ENCODE data around the gene CHTF18. TPM values are rescaled to one million over a fixed set of nuclear protein-coding genes. Genes with fewer than 3 reads are reported as not detected.

The CHTF18 gene
- total and polyA plus RNA-seq, 10 donors: 8.9 to 55.0 (median 26.0) TPM

DNA sequence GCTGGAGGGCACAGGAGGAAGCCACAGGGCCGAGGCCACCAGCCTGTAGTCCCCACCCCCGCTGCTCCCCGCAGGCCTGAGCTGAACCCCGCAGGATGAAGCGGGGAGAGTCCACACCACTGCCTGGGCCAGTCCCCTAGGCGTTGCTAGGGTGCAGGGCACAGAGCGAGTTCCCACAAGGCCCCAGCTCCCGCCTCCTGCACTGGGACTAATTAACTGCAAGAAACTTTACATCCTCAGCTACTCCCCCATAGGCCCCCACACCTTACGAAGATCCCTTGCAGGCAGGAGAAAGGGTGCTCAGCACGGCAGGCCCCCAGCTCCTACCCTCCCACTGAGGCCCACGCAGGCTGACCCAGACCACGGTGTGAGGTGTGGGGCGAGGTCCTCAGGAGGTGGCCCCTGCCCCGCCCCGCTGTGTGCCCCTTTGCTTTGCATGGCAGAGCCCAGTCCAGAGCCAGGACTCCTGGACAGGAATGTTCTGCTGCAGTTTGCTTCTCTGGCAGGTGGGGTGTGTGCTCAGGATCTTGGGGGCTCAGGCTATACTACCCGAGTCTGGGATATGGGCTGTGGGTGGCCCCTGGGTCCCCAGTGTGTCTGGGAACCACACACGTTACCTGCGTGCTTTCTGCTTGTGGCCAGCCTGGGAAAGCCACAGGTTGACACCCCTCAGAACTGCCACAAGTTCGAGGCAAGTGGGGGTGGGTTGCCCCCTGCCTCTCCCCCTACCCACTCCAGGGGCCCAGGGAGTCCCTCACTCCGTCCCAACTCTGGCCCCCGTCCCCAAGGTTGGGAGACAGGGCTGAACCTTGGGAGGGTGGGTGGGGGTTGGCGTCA is 10.9 kb downstream of the CHTF18 start:
- H3K9me3 ChIP-seq: no peaks in the 10 kb centered on the region
- no peak overlapping the region for H3K27ac ChIP-seq
- H3K4me1 ChIP-seq: peaks cover 0 to 11% (median 8%) of the 10 kb centered on the region in 6 donors
- H3K36me3 ChIP-seq: peaks cover 0 to 31% (median 0%) of the 10 kb centered on the region in 6 donors
- 39 to 69% (median 62%) methylated on average over 9 to 22 of the region's 22 CpGs for WGBS, 5 donors
- H3K27me3 ChIP-seq (replicated peaks in 1 of 7): peaks cover 0 to 67% (median 40%) of the 10 kb centered on the region in 7 donors
- intact Hi-C loops (cut with DNase I; ENCODE audit: low total_unique reads): no loop called here
- no peak for DNase-seq
- TF ChIP-seq POLR2AphosphoS5 (IDR thresholded peaks at IDR 0.05): peak in 1 of 3 donors; percentile 14
- TF ChIP-seq CTCF (IDR thresholded peaks at IDR 0.05 in 8 of 11, conservative IDR thresholded peaks at IDR 0.05 in 3 of 11): no peak
- H3K4me3 ChIP-seq: no peak overlapping the region

- WGBS, 5 donors: 4 to 17% (median 7%) methylated on average over 20 to 57 of the region's 57 CpGs
- H3K27ac ChIP-seq: no peak within 1 kb of the TSS
- no peak for DNase-seq
- intact Hi-C loops (cut with DNase I; ENCODE audit: low total_unique reads): no loop called here
- peak within 1 kb of the TSS in 1 of 8 donors; percentile 9 for H3K4me3 ChIP-seq
- peaks cover 0 to 67% (median 40%) of the 10 kb centered on the region in 7 donors for H3K27me3 ChIP-seq (replicated peaks in 1 of 7)
- TF ChIP-seq POLR2A (IDR thresholded peaks at IDR 0.05): no peak
- no peak for TF ChIP-seq POLR2AphosphoS5 (IDR thresholded peaks at IDR 0.05)
- no peak for TF ChIP-seq CTCF (IDR thresholded peaks at IDR 0.05 in 8 of 11, conservative IDR thresholded peaks at IDR 0.05 in 3 of 11)
- peaks cover 0 to 11% (median 8%) of the 10 kb centered on the region in 6 donors for H3K4me1 ChIP-seq
- no peaks in the 10 kb centered on the region for H3K9me3 ChIP-seq
- peaks cover 0 to 24% (median 0%) of the 10 kb centered on the region in 6 donors for H3K36me3 ChIP-seq
Measured at GRCh38 chr16:799948-800833, 11.8 kb downstream of the CHTF18 start, which contains the start of gene GNG13. TSS of gene GNG13 (minus strand) at chr16:800734. CDS start at chr16:799077, 1,657 bp downstream.

DNA sequence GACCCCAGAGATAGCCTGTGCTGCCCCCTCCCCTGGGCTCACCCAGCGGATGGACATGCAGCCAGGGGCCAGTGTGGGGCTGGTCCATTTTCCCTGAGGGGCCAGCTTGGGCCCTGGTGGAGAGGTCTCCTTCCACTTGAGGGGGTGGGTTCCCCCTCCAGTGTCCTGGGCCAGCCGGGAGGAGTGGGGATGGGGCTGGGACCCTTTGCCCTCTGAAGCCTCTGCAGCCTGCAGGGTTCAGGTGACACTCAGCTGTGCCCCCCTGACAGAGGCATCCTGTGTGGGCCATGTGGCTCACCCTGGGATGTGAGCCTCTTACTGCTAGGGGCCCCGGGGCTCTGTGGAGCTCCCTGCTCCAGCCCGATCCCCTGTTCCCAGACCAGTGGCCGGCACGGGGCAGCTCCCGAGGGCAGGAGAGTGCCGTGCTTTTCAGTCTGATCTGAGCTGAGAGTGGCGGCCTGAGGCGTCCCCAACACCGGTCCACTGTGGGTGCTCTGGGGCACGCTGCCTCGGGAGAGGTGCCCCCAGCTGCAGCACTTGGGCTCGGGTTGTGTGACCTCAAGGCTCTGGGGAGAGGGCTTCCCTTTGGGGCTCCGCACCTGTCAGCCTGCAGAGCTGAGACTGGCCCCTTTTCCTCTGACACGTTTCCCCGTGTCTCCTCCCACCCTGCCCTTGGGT is 12.6 kb downstream of the CHTF18 start:
- Histone ChIP-seq H3K27ac (no peak overlapping the region), H3K9me3 (no peaks in the 10 kb centered on the region), H3K4me3 (no peak overlapping the region), H3K27me3 (replicated peaks in 1 of 7) (peaks cover 0 to 67% (median 40%) of the 10 kb centered on the region in 7 donors), H3K4me1 (peaks cover 0 to 14% (median 11%) of the 10 kb centered on the region in 6 donors), H3K36me3 (peaks cover 0 to 20% (median 0%) of the 10 kb centered on the region in 6 donors)
- intact Hi-C loops (cut with DNase I; ENCODE audit: low total_unique reads): no loop called here
- no peak for TF ChIP-seq POLR2A (IDR thresholded peaks at IDR 0.05)
- no peak for TF ChIP-seq CTCF (IDR thresholded peaks at IDR 0.05 in 8 of 11, conservative IDR thresholded peaks at IDR 0.05 in 3 of 11)
- TF ChIP-seq POLR2AphosphoS5 (IDR thresholded peaks at IDR 0.05): no peak
- 13 to 21% (median 16%) methylated on average over 11 to 17 of the region's 17 CpGs for WGBS, 5 donors
- DNase-seq: no peak
